GM21529 (cell line): ENCODE measurements around the gene MOB3A.
A peak's percentile ranks its signal among the peaks of the same experiment; 100 is the strongest.

ENCODE experiments used
- ATAC-seq: cut with Tn5 transposase; IDR thresholded peaks from one replicate; pipeline ENCODE4 v1.9.1; 2021; ENCODE audit not compliant: unreplicated experiment

MOB3A gene

DNA sequence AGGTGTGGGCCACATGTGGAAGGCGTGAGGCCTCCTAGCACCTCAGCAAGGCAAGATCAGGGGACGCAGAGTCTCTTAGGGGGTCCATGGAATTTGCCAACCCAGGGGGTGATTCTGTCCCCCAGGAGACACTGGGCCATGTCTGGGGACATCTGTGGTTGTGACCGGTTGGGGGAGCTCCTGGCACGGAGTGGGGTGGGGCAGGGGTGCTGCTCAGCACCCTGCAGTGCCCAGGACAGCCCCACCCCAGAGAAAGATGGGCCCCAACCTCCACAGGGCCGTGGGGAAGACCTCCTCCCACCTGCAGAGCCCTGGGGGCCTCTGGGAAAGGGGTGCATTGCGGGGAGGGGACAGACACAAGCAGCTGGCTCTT lies 49.1 kb downstream of the MOB3A start:
- ATAC-seq: no peak

GRCh38 chr19:2046046-2046907 lies 49.8 kb downstream of the MOB3A start:
- ATAC-seq: no peak

DNA sequence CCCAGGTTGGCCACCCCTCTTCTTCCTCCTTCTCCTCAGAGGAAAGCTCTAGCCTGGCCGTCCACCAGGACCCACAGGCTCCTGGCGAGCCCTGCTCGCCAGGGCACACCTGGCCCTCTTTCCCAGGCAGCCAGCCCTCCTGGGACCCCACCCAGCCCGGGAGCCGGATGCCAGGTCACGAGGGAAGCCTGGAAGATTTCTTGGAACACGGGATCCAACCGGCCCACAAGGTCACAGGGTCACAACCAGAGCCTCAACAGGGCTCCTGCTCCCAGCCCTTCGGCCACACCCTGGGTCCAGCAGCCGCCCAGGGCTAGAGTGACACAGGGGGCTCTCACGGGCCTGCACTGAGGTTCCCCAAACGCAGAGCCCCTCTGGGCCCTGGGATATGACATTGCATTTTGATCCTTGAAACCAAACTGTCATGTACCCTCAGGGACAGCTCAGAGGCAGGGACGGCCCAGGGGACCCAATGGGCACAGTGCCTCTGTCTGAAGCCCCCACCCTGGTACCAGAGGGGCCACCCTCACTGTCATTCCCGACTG lies 50.6 kb downstream of the MOB3A start:
- ATAC-seq: no peak

DNA sequence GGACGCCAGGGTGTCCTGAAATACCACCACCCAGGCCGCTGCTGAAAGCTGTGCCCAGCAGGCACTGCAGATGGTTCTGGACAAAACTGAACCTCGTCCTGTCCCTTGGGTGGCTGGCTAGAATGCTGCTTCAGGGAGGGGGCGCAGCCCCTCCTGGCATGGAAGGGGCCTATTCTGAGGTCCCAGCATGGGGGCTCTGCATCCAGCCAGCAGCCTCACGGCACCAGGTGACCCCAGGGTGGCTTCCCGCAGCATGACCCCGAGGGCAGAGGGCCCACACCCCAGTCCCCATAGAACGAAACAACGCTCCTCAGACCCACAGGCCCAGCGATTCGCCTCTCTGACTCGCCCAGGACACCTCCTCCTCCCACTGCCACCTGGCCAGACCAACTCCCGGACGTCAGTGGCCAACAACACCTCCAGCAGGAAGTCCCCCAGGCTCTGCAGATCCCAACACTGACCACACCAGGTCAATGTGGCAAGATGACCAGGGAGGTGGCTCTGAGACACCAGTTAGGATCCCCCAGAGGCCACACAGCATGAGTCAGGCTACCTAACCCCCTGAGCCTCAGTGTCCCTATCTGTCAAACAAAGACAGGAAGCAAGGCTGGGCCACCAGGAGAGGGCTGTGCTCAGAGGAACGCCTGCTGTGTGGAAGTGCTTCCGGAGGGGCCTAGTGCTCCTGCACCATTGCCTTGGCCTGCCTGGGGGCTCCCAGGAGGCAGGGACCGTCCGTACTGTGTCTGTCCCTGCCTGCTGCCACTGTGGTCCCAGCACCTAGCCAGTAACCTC lies 51.2 kb downstream of the MOB3A start:
- ATAC-seq: no peak

- ATAC-seq: no peak
These were observed 52.0 kb downstream of the MOB3A start for GRCh38 chr19:2043961-2044708.

GRCh38 chr19:2043251-2043641 lies 52.9 kb downstream of the MOB3A start:
- ATAC-seq: no peak

DNA sequence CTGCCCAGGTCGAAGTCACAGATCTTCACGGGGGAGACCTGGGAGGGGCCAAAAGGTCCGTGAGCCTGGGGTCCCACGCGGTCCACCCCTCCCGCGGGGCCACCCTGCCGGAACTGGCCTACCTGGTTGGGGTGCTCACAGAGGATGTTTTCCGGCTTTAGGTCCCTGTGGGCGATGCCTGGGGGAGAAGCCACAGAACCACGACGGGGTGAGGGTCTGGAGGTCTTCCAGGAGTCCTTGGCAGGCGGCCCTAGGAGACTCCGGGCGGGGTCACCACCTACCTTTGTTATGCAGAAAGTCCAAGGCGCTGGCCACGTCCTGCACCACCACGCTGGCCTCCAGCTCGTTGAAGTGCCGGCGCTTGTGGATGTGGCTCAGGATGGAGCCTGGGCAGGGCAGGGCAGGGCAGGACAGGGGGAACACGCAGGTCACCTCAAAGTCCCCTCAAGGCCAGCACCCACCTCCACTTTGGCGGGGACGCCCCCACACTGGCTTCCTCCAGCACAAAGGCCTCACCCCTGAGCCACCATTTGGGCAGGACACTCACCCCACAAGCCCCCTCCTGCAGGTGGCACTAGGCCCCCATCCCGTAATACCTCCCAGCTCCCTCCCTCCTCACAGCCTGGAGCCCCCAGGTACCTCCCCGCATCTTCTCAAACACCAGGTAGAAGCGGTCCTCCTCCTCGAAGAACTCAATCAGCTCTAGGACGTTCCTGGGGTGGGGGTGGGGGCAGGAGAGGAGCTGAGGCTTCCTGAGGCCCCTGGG lies 53.5 kb downstream of the MOB3A start:
- peak; percentile 3 for ATAC-seq

- ATAC-seq: peak; percentile 58
These were observed 54.2 kb downstream of the MOB3A start for GRCh38 chr19:2041683-2042484.

- ATAC-seq: no peak
These were observed 54.8 kb downstream of the MOB3A start for GRCh38 chr19:2041433-2041682.

- ATAC-seq: no peak
These were observed 55.3 kb downstream of the MOB3A start for GRCh38 chr19:2040647-2041432.

GRCh38 chr19:2039959-2040646 lies 56.0 kb downstream of the MOB3A start:
- ATAC-seq: no peak

- no peak for ATAC-seq
These were observed 56.8 kb downstream of the MOB3A start for GRCh38 chr19:2039089-2039958.

DNA sequence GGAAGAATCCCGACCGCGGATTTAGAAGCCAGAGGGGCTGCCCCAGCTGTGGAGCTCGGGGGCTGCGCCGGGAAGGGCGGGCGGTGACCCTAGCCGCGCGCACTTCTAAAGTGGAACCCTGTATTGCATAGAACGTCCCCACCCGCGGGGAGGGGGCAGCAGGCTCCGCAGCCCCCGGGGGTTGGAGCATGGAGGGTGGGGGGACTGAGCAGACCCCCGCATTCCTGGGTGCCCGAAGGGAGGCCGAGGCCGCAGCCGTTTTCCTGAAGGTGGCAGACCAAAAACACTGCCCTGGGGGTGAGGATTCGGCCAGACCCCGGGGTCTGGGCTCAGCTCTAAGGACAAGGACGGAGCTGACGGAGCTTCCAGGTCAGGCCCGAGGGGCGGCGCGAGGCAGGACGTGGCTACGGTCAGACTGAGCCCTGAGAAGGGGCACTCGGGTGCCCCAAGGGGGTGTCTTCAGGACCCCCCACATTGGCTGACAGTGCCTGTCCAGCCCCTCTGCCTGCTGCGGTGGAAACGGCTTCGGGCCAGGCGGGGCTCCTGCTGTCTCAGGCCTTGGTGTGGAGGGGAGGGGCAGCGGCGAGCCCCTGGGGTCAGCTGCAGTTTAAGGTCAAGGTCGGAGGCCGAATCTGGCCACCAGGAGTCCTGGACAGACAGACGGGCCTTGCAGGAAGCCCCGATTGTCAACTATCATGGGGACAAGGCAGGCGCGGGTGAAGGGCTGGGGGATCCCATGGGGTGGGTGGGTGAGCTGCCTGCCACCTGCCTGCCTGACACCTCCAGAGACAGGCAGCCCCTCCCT lies 57.6 kb downstream of the MOB3A start:
- no peak for ATAC-seq

DNA sequence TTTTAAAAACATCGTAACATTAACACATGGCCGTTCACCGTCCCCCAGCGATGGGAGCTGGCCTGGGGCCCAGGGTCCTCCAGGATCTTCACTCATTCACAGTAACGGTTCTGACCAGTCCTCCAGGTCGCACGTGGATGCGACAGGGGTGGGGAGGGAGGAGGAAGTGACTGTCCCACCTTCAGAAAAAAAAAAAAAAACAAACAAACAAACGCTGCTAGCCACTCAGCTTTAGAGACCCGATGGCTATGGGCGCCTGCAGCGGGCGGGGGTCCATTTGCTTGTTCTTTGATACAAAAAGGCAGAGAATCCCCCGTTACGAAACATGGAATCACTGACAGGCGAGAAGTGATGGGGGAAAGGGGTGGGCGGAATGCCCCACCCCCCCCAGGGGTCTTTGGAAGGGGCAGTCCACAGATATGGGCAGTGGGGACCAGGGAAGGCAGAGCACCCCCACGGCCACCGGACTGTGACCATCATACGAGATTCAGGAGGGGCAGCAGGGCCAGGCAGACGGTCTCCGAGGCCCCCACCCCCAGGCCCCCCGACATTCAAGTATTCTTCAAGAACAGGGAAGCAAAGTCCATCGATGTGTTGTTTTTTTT lies 58.4 kb downstream of the MOB3A start:
- no peak for ATAC-seq

DNA sequence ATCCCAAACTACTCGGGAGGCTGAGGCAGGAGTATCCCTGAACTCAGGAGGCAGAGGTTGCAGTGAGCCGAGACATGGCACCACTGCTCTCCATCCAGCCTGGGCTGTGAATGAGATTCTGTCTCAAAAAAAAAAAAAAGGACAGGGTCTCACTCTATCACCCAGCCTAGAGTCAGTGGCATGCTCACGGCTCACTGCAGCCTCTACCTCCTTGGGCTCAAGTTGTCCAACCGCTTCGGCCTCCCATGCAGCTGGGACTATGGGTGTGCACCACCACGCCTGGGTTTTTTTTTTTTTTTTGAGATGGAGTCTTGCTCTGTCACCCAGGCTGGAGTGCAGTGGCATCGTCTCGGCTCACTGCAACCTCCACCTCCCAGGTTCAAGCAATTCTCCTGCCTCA lies 59.7 kb downstream of the MOB3A start:
- ATAC-seq: no peak

- no peak for ATAC-seq
These were observed 60.5 kb downstream of the MOB3A start for GRCh38 chr19:2035590-2035991.
